HG02973 (cell line): ENCODE results near the gene PGP.

Experiments
- ATAC-seq: cut with Tn5 transposase; IDR thresholded peaks from one replicate; pipeline ENCODE4 v1.9.1; 2021; ENCODE audit warnings: moderate library complexity; ENCODE audit not compliant: unreplicated experiment

The PGP gene

DNA sequence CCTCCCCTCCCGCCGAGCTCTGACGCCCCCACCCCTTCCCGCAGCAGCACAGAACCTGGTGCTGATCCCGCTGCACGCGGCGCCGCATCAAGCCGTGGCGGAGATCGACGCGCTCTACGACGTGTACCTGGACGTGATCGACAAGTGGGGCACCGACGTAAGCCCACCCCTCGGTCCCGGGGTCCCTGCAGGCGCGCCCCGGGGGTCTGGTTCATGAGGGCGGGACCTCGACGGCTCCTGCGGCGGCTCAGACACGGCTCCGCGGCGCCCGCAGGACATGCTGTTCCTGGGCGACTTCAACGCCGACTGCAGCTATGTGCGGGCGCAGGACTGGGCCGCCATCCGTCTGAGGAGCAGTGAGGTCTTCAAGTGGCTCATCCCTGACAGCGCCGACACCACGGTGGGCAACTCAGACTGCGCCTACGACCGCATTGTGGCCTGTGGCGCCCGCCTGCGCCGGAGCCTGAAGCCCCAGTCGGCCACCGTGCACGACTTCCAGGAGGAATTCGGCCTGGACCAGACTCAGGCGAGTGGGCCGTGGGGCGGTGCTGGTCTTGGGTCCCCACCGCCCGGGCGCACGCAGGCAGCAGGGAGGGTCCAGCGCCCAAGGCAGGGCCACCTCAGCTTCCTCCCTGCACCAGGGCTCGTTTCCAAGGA is 23.0 kb upstream of the PGP start:
- ATAC-seq, result no peak

DNA sequence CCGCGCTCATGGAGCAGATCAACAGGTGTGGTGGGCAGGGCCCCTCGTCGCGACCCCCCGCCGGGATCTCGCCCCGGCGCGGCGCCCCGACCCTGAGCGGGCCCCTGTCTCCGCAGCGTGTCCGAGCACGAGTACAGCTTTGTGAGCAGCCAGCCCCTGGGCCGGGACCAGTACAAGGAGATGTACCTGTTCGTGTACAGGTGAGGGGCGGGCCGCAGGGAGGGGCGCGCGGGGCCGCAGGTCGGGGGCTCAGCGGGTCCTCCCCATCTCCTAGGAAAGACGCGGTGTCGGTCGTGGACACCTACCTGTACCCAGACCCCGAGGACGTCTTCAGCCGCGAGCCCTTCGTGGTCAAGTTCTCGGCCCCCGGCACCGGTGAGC is 22.5 kb upstream of the PGP start:
- ATAC-seq, result no peak

DNA sequence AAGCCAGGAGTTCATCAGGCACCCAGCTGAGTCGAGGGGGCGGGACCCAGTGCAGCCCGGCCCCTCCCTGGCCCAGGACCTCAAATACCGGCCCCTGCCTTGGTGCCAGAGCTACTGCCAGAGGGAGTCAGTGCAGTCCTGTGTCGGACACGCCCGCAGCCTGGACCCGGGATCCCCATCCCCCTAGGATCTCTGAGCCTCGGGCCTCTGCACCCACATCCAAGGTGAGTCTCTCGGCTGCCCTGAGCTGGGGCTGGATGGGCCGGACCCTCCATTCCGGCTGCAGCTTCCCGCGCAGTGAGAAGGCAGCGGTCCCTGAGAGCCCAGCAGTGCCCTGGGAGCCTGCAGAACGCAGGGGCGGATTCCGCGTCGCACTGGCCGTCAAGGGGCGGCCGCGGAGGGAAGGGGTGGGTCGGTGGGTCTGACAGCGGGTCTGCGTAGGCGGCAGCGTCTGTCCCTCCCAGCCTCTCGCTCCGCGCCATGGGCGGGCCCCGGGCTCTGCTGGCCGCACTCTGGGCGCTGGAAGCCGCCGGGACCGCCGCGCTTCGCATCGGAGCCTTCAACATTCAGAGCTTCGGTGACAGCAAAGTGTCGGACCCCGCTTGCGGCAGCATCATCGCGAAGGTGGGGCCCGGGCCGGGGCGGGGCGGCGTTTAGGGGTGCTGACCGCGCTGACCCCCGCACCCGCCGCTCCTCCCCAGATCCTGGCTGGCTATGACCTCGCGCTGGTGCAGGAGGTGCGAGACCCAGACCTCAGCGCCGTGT is 21.9 kb upstream of the PGP start, which contains the start of gene DNASE1L2:
Gene DNASE1L2, plus strand, starts transcription at position 108 of the 765 bp plus-strand sequence. Its CDS starts 373 bp downstream, at position 481.
- ATAC-seq, result no peak

DNA sequence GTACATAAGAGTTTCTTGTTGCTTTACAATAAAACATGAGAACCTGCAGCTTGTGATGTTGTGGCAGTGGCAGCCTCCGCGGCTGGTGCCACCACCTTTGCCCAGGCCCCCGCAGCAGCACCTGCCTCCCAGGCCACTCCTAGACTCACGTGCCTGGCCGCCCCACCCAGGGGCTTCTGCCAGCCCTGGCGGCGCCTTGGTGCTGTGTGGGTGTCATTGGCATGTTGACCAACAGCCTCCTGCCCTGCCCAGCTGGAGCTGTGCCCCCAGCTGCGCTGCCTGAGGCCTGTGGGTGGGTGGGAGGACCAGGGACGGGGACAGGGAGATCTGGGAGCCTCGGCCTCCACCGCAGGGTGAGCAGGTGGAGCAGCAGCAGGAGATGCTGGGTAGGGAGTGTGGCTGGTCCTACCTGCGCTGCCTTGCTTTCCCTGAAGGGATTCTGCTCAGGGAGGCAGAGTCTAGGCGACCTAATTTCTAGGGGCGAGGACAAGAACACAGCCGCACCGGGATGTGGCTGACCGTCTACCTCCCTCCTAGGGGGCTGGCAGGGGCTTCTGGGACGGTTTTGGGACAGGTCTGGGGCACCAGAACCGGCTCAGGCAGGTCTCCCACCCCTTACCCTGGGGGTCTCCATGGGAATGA is 21.2 kb upstream of the PGP start:
- ATAC-seq, result no peak

DNA sequence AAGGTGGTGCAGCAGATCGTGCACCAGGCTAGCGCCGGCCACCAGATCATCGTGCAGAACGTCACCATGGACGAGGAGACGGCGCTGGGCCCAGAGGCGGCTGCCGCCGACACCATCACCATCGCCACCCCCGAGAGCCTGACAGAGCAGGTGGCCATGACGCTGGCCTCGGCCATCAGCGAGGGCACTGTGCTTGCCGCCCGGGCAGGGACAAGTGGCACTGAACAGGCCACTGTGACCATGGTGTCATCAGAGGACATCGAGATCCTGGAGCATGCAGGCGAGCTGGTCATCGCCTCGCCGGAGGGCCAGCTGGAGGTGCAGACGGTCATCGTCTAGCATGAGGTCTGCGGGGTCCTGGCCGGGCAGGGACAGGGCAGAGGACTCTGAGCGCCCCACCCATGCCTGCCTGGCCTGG is 20.6 kb upstream of the PGP start:
- no peak for ATAC-seq

DNA sequence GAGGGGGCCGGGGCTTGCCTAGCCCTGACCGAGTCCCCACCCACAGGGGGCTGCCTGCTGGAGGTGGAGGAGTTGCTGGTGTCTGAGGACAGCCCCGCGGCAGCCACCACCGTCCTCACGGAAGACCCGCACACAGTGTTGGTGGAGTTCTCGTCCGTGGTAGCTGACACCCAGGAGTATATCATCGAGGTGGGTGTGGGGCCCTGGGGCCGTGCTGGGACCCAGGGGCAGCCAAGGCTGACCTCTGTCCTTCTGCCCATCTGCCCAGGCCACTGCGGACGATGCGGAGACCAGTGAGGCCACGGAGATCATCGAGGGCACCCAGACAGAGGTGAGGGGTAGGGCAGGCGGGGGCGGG is 20.2 kb upstream of the PGP start:
- no peak for ATAC-seq

DNA sequence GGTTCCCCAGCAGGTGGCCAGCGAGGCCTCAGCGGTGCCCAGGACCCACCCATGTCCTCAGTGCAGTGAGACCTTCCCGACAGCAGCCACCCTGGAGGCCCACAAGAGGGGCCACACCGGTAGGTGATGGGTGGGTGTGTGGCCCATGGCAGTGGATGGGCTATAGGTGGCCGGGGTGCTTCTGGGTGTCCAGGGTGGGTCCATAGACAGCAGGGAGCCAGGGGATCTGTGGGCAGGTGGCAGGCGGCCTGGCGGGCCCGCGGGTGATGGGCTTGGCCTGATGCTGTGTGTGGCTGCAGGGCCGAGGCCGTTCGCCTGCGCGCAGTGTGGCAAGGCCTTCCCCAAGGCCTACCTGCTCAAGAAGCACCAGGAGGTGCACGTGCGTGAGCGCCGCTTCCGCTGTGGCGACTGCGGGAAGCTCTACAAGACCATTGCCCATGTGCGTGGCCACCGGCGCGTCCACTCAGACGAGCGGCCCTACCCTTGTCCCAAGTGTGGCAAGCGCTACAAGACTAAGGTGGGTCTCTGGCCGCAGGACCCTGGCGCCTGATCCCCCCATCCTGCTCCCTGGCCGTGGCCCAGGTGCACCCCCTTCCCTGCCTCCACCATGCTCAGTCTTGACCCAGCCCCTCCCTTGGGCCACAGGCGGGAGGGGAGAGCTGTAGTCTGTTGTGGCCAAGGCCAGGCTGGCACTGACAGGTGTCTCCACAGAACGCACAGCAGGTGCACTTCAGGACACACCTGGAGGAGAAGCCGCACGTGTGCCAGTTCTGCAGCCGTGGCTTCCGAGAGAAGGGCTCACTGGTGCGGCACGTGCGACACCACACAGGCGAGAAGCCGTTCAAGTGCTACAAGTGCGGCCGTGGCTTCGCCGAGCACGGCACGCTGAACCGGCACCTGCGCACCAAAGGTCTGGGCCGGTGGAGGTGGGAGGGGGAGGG is 19.5 kb upstream of the PGP start:
- no peak for ATAC-seq

DNA sequence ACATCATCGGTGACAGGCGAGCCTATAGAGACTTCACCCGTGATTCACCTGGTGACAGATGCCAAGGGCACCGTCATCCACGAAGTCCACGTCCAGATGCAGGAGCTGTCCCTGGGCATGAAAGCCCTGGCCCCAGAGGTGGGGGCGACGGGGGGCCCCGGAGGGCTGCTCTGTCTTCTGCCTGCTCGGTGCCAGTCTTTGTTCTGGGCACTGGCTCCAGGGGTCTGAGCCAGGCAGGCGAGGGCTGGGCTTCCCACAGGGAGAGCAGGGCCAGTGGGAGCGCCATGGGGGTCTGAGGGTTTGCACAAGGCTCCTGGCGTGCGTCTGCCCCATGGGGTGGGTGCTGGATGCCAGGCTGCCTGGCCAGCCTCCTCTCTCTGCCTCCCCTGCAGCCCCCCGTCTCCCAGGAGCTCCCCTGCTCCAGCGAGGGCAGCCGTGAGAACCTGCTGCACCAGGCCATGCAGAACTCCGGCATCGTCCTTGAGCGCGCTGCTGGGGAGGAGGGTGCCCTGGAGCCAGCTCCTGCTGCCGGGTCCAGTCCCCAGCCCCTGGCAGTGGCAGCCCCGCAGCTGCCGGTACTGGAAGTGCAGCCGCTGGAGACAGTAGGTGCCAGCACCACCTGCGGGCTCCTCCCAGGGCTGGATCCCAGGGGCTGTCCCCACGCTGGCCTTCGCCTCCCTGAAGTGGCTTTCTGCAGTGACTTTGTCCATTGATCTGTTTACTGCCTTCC is 18.6 kb upstream of the PGP start:
- ATAC-seq, result no peak

DNA sequence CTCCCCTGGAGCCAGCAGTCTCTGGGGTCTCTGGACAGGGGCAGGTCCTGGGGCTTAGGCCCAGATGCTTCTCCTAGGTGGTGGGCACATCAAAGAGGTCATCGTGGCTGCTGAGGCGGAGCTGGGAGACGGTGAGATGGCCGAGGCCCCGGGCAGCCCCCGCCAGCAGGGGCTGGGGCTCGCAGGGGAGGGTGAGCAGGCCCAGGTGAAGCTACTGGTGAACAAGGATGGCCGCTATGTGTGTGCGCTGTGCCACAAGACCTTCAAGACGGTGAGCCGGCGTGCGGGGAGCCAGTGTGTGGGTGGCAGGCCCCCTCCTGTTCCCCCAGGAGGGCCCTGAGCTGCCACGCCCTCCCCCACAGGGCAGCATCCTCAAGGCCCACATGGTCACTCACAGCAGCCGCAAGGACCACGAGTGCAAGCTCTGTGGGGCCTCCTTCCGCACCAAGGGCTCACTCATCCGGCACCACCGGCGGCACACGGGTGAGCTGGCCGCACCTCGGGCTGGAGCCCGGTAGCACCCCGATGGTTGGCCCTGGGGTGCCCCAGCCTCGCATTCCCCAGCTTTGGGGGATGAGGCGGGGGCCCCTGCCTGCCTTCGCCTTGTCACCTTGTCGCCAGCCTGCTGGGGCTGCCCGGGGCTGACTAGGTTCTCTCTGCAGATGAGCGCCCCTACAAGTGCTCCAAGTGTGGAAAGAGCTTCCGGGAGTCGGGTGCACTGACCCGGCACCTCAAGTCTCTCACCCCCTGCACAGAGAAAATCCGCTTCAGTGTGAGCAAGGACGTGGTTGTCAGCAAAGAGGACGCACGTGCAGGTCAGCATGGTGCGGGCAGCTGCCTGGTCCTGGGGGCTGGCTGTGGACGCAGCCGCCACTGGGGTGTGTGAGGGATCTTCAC is 17.7 kb upstream of the PGP start:
- no peak for ATAC-seq

DNA sequence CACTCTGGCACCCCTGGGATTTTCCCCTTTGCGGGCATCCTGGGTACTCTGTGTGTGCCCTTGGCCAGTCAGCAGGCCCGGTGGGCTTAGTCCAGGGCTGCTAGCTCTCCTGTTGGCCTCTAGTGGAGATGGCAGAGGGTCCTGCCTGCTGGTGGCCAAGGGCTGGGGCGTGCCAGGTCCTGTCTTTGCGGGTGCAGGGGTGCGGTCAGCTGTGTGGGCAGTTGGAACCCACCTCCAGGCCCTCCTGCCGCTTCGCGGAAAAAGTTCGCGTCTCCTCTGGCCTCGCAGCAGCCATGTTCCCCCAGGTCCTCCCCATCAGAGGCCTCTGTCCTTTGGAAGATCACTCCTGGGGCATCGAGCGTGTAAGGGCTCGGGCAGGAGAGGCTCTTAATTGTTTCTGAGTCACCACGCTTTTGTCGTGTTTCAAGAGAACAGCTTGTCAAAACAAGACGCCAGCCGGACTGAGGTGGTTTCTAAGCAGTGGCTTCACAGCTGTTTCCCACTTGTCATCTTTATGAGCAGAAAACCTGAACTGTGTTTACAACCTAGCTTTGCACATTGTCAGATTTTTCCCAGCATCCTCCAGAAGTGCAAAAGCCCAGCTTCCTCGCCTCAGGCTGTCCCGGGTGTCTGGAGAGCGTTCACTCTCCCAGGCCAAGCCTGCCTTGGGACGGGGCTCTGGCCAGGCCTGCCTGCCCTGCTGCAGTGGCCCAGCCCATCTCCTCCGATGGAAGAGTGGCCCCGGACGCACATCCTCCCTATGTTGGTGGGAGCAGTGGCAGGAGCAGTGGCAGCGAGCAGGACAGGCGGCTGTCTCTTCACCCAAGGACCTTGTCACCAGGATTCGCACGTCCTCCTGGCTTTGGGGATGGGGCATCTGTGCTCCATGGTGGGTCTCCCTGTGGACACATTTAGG is 16.6 kb upstream of the PGP start:
- no peak for ATAC-seq

DNA sequence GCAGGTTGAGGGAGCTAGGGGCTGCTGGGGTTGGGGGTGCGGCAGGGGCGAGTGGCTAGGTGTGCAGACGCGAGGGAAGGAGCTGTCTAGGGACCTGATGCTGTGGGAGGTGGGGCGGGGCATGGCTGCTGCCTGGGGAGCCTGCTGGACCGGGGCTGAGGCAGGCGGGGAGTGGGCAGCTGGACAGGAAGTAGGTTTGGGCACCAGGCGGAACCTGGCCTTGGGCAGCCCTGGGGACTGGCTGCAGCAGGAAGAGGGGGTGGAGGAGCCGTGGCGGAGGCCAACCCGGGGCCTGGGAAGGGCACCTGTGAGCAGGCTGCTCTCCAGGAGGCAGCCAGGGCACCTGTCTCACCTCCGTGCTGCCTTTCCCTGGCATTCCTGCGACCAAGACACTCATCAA is 15.7 kb upstream of the PGP start:
- ATAC-seq, result no peak

DNA sequence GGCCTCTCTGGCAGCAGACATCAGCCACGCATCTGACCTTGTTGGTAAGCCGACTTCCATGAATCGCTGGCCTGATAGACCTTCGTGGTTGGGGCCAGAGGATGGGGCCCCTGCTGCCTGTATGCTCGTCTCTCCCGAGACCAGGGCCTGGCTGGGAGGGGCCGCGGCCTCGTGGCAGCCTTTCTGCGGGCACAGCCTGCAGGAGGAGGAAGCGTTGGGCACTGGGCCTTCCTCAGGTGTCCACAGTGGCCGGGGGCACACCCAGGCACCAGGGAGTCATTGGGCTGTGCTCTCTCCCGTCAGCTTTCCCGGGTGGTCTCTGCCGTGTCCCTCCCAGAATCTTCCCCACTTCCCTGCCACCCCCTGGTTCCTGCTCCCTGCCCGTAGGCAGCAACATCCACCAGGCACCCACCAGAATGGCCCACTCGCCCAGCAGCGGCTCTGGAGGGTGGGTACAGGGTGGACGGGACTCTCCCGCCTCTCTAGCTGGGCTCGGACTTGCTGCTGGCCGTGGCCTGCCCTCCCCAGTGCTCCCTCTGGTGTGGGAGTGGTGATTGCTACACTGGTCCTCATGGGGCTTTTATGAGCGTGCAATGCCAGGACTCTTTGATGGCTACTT is 15.1 kb upstream of the PGP start:
- no peak for ATAC-seq

DNA sequence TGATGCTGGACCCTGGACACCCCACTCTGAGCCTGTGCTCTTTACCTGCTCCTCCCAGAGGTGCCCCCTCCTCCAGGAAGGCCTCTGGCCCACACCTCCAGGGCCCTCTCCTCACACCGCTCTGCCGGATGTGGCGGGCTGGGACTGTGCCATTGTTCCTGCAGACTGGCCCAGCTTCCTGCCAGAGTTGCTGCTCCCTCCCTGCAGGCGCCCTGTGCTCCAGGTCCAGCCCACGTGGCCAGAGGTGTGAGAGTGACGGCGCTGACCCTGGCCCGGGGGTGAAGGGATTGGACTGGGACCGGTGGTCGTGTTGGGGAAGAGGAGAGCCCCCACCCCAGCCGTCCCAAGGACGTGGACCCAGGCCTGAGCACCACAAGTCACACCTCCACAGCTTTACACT is 14.5 kb upstream of the PGP start:
- no peak for ATAC-seq

DNA sequence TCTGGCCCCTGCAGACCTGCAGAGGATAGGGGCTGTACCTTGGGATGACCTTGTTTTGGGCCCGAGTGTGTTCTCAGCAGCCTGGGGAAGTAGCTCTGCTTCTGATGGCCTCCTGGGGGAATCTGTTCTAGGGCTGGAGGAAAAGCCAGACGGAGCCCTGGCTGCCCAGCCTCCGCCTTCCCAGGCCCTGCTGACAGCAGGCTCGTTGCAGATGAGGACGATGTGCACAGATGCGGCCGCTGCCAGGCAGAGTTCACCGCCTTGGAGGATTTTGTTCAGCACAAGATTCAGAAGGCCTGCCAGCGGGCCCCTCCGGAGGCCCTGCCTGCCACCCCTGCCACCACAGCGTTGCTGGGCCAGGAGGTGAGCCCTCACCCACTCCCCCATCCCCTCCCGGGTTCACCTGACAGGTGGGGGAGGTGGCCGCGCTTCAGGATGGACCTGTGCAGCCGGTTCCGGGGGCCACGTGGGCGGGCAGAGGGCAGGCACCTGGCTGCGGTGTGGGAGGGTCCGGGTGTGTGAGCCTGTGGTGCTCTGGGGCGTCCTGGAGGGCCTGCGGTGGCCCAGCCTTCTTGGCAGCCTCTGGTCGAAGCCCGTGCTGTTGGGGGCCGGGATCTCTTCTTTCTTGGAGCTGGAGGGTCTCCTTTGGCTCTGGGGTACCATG is 13.7 kb upstream of the PGP start:
- ATAC-seq, result no peak

DNA sequence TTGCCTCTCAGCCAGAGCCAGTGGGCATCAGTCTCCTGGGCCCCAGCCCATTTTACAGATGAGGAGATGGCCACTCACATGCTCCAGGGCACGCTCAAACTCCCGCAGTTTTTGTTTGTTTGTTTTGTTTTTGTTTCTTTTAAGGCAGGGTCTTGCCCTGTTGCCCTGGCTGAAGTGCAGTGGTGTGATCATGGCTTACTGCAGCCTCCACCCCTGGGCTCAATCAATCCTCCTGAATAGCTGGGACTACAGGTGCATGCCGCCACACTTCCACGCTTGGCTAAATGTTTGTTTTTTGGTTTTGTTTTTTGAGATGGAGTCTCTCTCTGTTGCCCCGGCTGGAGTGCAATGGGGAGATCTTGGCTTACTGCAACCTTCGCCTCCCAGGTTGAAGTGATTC is 12.3 kb upstream of the PGP start:
- ATAC-seq, result no peak

DNA sequence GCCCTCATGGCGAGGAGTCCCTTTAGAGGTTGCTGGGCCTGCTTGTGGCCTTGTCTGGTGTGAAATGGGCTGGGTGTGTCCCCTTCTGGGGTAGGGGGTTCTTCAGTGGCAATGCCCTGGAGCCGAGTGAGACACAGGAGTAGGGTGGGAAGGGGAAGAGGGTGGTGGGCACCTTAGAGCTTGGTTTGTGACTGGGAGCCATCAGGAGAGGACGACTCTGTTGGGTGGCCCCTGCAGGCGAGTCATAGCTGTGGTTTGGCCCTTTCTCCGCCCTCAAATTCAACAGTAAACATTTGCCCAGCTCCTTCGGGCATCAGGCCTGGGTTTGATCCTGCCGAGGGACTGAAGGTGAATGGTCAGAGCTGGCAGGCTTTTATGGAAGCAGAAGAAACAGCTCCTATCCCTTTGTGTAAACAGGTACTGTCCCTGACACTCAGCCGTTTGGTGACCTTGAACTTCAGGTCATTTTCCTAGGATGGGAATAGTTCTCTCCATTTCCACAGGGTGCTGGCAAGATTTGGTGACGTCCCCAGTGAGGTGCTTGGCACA is 11.7 kb upstream of the PGP start:
- no peak for ATAC-seq

DNA sequence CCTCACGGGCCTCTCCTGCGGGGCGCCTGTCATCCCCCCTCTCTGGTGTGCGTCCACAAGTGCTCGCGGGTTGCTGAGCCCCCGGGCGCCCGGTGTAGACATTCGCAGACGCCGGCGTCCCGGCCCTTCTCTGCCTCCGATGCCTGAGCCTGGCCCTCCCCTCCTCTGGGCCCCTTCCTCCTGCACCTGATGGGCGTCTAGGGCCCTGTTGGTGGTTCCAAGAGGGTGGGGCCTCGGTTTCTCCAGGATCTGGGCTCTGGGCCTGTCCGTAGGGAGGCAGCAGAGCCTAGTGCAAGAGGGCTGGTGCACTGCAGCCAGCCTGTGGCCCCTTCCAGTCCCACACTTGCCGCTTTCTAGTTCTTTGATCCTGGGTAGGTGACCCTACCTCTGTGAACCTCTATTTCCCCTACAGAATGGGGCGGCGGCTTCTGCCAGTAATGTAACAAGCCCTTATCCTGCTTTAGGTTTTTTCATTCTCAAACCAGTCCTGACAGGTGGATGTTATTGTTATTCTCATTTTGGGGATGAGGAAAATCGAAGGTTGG is 9.4 kb upstream of the PGP start:
- ATAC-seq, result no peak
